H9 (cell line): ENCODE results near the gene NKD1. TPM values are rescaled to one million over a fixed set of nuclear protein-coding genes. Genes with fewer than 3 reads are reported as not detected.

ENCODE experiments used
- DNase-seq: peaks from one replicate; pipeline ENCODE4 v3.0.0-alpha.2; 2017
- H2AFZ ChIP-seq: one replicate; pipeline ENCODE4 v1.6.1; 2013; ENCODE audit warnings: mild to moderate bottlenecking, low read length, control low read depth, moderate library complexity
- H2AK5ac ChIP-seq: 2 replicates; pipeline ENCODE4 v1.6.1; 2013; ENCODE audit warnings: low read length, control low read depth, mixed read lengths; ENCODE audit not compliant: insufficient read length
- H2BK120ac ChIP-seq: one replicate; pipeline ENCODE4 v1.6.1; 2013; ENCODE audit warnings: low read depth, mild to moderate bottlenecking, low read length, control low read depth, inconsistent platforms; ENCODE audit not compliant: poor library complexity, severe bottlenecking
- H2BK12ac ChIP-seq: 2 replicates; pipeline ENCODE4 v1.6.1; 2013; ENCODE audit warnings: low read length, control low read depth, mixed read lengths, low read depth; ENCODE audit not compliant: insufficient read length
- H2BK15ac ChIP-seq: 2 replicates; pipeline ENCODE4 v1.6.1; 2013; ENCODE audit warnings: low read depth, low read length, control low read depth
- H2BK20ac ChIP-seq: one replicate; pipeline ENCODE4 v1.6.1; 2013; ENCODE audit warnings: low read depth, mild to moderate bottlenecking, low read length, control low read depth, inconsistent platforms; ENCODE audit not compliant: poor library complexity, severe bottlenecking
- H2BK5ac ChIP-seq: 2 replicates; pipeline ENCODE4 v1.6.1; 2013; ENCODE audit warnings: low read length, control low read depth, mixed read lengths; ENCODE audit not compliant: insufficient read length
- H3K14ac ChIP-seq: 2 replicates; pipeline ENCODE4 v1.6.1; 2013; ENCODE audit warnings: low read length, control low read depth; ENCODE audit not compliant: insufficient read depth
- H3K18ac ChIP-seq: 2 replicates; pipeline ENCODE4 v1.6.1; 2013; ENCODE audit warnings: low read depth, mild to moderate bottlenecking, mixed read lengths, low read length, control low read depth; ENCODE audit not compliant: insufficient read length
- H3K23ac ChIP-seq: 2 replicates; pipeline ENCODE4 v1.6.1; 2013; ENCODE audit warnings: low read length, control low read depth, mixed read lengths, low read depth; ENCODE audit not compliant: insufficient read length
- H3K23me2 ChIP-seq: 2 replicates; pipeline ENCODE4 v1.6.1; 2013; ENCODE audit warnings: low read depth, mild to moderate bottlenecking, mixed read lengths, low read length, control low read depth; ENCODE audit not compliant: insufficient read length, poor library complexity, severe bottlenecking
- H3K27ac ChIP-seq: 2 replicates; pipeline ENCODE4 v1.5.1; 2013; ENCODE audit warnings: low read length, control low read depth, mixed read lengths, low read depth; ENCODE audit not compliant: insufficient read length
- H3K27me3 ChIP-seq: 2 replicates; pipeline ENCODE4 v1.6.1; 2013; ENCODE audit warnings: low read length, control low read depth, inconsistent platforms; ENCODE audit not compliant: insufficient read depth
- H3K4ac ChIP-seq: 2 replicates; pipeline ENCODE4 v1.6.1; 2013; ENCODE audit warnings: low read depth, mild to moderate bottlenecking, control low read depth, inconsistent platforms, low read length, moderate library complexity
- H3K4me1 ChIP-seq: 2 replicates; pipeline ENCODE4 v1.6.1; 2013; ENCODE audit warnings: low read length, control low read depth, inconsistent platforms; ENCODE audit not compliant: insufficient read depth
- H3K4me2 ChIP-seq: 2 replicates; pipeline ENCODE4 v1.6.1; 2013; ENCODE audit warnings: low read length, control low read depth, mixed read lengths; ENCODE audit not compliant: insufficient read length, insufficient read depth
- H3K56ac ChIP-seq: 2 replicates; pipeline ENCODE4 v1.6.1; 2013; ENCODE audit warnings: low read depth, mild to moderate bottlenecking, mixed read lengths, low read length, control low read depth; ENCODE audit not compliant: insufficient read length
- H3K79me1 ChIP-seq: 2 replicates; pipeline ENCODE4 v1.6.1; 2013; ENCODE audit warnings: low read depth, mild to moderate bottlenecking, moderate library complexity, low read length, control low read depth, inconsistent platforms; ENCODE audit not compliant: insufficient read depth, poor library complexity, severe bottlenecking
- H3K79me2 ChIP-seq: 2 replicates; pipeline ENCODE4 v1.6.1; 2013; ENCODE audit warnings: low read length, control low read depth, inconsistent platforms; ENCODE audit not compliant: insufficient read depth
- H3K9ac ChIP-seq: 2 replicates; pipeline ENCODE4 v1.6.1; 2013; ENCODE audit warnings: low read length, control low read depth, mixed read lengths; ENCODE audit not compliant: insufficient read length; ENCODE audit errors: extremely low read depth
- H3K9me3 ChIP-seq: one replicate; pipeline ENCODE4 v1.6.1; 2013; ENCODE audit warnings: low read depth, low read length, inconsistent platforms; ENCODE audit not compliant: control insufficient read depth
- H3T11ph ChIP-seq: one replicate; pipeline ENCODE4 v1.6.1; 2013; ENCODE audit warnings: mild to moderate bottlenecking, low read length, control low read depth, inconsistent platforms
- H4K20me1 ChIP-seq: one replicate; pipeline ENCODE4 v1.6.1; 2013; ENCODE audit not compliant: control insufficient read depth, insufficient read length, insufficient read depth
- H4K5ac ChIP-seq: 2 replicates; pipeline ENCODE4 v1.6.1; 2013; ENCODE audit warnings: low read depth, mild to moderate bottlenecking, mixed read lengths, low read length, control low read depth; ENCODE audit not compliant: insufficient read length
- H4K8ac ChIP-seq: replicated peaks from 2 replicates; pipeline ENCODE4 v1.6.1; 2013; ENCODE audit warnings: low read length, control low read depth, mixed read lengths, low read depth; ENCODE audit not compliant: insufficient read length
- H4K91ac ChIP-seq: 2 replicates; pipeline ENCODE4 v1.6.1; 2013; ENCODE audit warnings: low read depth, mild to moderate bottlenecking, moderate library complexity, mixed read lengths, low read length, control low read depth; ENCODE audit not compliant: insufficient read length
- H3K27ac Mint-ChIP-seq, 3 experiments: 2 replicates in 2 of 3; 3 replicates in 1 of 3; pipeline ENCODE4 v1.8.0; 2020 to 2021; ENCODE audit warnings: mixed read lengths in 3 of 3, mild to moderate bottlenecking in 1 of 3, moderate library complexity in 1 of 3
- H3K27me3 Mint-ChIP-seq: 2 replicates; pipeline ENCODE4 v1.8.0; 2021; ENCODE audit warnings: low read depth, mild to moderate bottlenecking, moderate library complexity, mixed read lengths
- H3K36me3 Mint-ChIP-seq, 3 experiments: 2 replicates in 2 of 3; 3 replicates in 1 of 3; pipeline ENCODE4 v1.8.0; 2020 to 2021; ENCODE audit warnings: low read depth in 3 of 3, mixed read lengths in 3 of 3; ENCODE audit not compliant: insufficient read depth in 1 of 3
- H3K4me1 Mint-ChIP-seq, 2 experiments: 2 replicates each; pipeline ENCODE4 v1.8.0; 2020; ENCODE audit warnings: mixed read lengths in 2 of 2
- H3K4me3 Mint-ChIP-seq, 2 experiments: 2 replicates in 1 of 2; 3 replicates in 1 of 2; pipeline ENCODE4 v1.8.0; 2020 to 2021; ENCODE audit warnings: mild to moderate bottlenecking in 2 of 2, mixed read lengths in 2 of 2, moderate library complexity in 1 of 2
- H3K9me3 Mint-ChIP-seq, 2 experiments: 2 replicates in 1 of 2; 3 replicates in 1 of 2; pipeline ENCODE4 v1.8.0; 2020; ENCODE audit warnings: mild to moderate bottlenecking in 2 of 2, mixed read lengths in 2 of 2, moderate library complexity in 1 of 2
- CTCF ChIP-seq: fragments of 200-600 bp; sonication (generic); conservative IDR thresholded peaks from 3 replicates; pipeline ENCODE4 v1.8.0; 2021; ENCODE audit warnings: antibody characterized with exemption, mild to moderate bottlenecking
- WGBS: extraction: QIAGEN DNeasy Blood & Tissue Kit; methylation state at CpG from one replicate; pipeline ENCODE4 v1.1.7; 2013; ENCODE audit warnings: missing lambda C conversion rate, low lambda C conversion rate, mixed read lengths; ENCODE audit not compliant: insufficient read length; ENCODE audit errors: extremely low coverage; 5-methylcytosine and 5-hydroxymethylcytosine counted together
- total RNA-seq: library from RNA; stranded (reverse); gene quantifications from 2 replicates; pipeline ENCODE4 v1.2.1, GENCODE V29; 2021

The NKD1 gene
- total RNA-seq, 1 experiment from 2014 or later = 1.9 TPM

GRCh38 chr16:50680556-50680893 lies 132.3 kb downstream of the NKD1 start:
- Histone ChIP-seq H4K5ac (no peak overlapping the region), H3K4ac (no peak overlapping the region), H3K9ac (no peak overlapping the region), H3T11ph (no peak overlapping the region), H3K79me2 (no peaks in the 10 kb centered on the region), H4K8ac (no peak overlapping the region), H3K27me3 (no peaks in the 10 kb centered on the region), H2BK12ac (no peak overlapping the region), H3K4me2 (no peak overlapping the region), H3K79me1 (no peaks in the 10 kb centered on the region), H3K4me1 (no peaks in the 10 kb centered on the region), H2BK120ac (no peak overlapping the region), H2BK5ac (no peak overlapping the region), H3K27ac (no peak overlapping the region), H4K91ac (no peak overlapping the region), H2AK5ac (no peak overlapping the region), H3K9me3 (no peaks in the 10 kb centered on the region), H2BK15ac (no peak overlapping the region), H3K14ac (no peak overlapping the region), H4K20me1 (no peaks in the 10 kb centered on the region), H3K23me2 (no peaks in the 10 kb centered on the region), H3K23ac (no peak overlapping the region), H2AFZ (no peak overlapping the region), H2BK20ac (no peak overlapping the region), H3K56ac (no peak overlapping the region), H3K18ac (no peak overlapping the region)
- Mint-ChIP-seq H3K9me3 (no peaks in the 10 kb centered on the region), H3K4me3 (no peak overlapping the region), H3K27ac (no peak overlapping the region), H3K27me3 (peaks cover 2% of the 10 kb centered on the region), H3K36me3 (no peaks in the 10 kb centered on the region), H3K4me1 (no peaks in the 10 kb centered on the region)
- WGBS = no CpG with 5 or more reads among the region's 3 CpGs
- TF ChIP-seq CTCF = no peak
- DNase-seq = no peak
